Measurements from ENCODE around the gene AURKA. TPM values are rescaled to one million over a fixed set of nuclear protein-coding genes. Genes with fewer than 3 reads are reported as not detected.

The AURKA gene
- total RNA-seq, 1 experiment from 2014 or later, result 92.0 TPM

DNA sequence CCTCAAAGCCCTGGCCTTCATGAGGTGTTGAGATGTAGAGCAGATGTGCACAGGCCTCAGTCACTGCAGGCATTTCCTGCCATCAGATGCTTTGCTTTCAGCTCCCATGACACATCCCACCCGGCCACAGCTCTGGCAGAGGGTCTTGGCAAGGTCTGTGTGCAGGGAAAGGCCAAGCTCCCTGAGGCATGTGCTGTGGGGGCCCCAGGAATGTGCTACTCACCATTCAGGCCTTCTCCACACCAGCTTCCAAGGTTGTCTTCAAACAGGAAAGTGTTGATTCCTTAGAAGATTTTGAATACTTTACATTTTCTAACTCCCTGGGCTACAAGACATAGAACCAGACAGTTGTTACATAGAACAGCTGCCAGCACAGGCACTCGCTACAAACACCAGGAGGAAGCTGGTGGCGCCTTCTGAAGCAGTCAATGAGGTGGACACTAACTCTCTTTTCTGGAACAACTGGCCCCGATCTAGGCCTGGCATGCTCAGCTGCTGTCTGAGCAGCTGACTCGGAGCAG, 47.8 kb upstream of the AURKA start:
- Histone ChIP-seq H3K27me3 (ENCODE audit: insufficient read depth, low read depth) (peaks cover 7% of the 10 kb centered on the region; the same call in 1 of the 2 replicates), H3F3A (ENCODE audit: insufficient read depth, low read depth) (no peaks in the 10 kb centered on the region), H3K36me3 (ENCODE audit: low read depth) (no peaks in the 10 kb centered on the region), H4K20me1 (ENCODE audit: insufficient read depth) (no peaks in the 10 kb centered on the region), H3K9me3 (ENCODE audit: insufficient read depth, low read depth) (no peaks in the 10 kb centered on the region), H3K79me2 (ENCODE audit: low read depth) (no peaks in the 10 kb centered on the region), H2AFZ (no peak overlapping the region), H3K9me2 (ENCODE audit: insufficient read depth) (no peaks in the 10 kb centered on the region), H3K4me2 (no peak overlapping the region), H3K4me3 (no peak overlapping the region), H3K4me1 (replicated peaks; ENCODE audit: insufficient read depth) (no peaks in the 10 kb centered on the region; the same call in 1 of the 2 replicates), H3K27ac (no peak overlapping the region)
- TF ChIP-seq, protein P1, sequence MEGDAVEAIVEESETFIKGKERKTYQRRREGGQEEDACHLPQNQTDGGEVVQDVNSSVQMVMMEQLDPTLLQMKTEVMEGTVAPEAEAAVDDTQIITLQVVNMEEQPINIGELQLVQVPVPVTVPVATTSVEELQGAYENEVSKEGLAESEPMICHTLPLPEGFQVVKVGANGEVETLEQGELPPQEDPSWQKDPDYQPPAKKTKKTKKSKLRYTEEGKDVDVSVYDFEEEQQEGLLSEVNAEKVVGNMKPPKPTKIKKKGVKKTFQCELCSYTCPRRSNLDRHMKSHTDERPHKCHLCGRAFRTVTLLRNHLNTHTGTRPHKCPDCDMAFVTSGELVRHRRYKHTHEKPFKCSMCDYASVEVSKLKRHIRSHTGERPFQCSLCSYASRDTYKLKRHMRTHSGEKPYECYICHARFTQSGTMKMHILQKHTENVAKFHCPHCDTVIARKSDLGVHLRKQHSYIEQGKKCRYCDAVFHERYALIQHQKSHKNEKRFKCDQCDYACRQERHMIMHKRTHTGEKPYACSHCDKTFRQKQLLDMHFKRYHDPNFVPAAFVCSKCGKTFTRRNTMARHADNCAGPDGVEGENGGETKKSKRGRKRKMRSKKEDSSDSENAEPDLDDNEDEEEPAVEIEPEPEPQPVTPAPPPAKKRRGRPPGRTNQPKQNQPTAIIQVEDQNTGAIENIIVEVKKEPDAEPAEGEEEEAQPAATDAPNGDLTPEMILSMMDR (conservative IDR thresholded peaks at IDR 0.05), result no peak
- TF ChIP-seq EZH2 (IDR thresholded peaks at IDR 0.05; ENCODE audit: low read depth), result no peak
- intact Hi-C loops (cut with micrococcal nuclease; ENCODE audit: unreplicated experiment), result no loop called here
- CTCF ChIA-PET, result interaction anchor here (0.6 kb wide), 1 partner anchor 1075 kb away, joined by 5 read pairs; no protein-coding TSS in a partner anchor
- no TSS peak for BruUV-seq (replicated peaks)
- POLR2A ChIA-PET (ENCODE audit: unreplicated experiment), result no interaction called here
- DNase-seq, result peak; percentile 34 to 41

DNA sequence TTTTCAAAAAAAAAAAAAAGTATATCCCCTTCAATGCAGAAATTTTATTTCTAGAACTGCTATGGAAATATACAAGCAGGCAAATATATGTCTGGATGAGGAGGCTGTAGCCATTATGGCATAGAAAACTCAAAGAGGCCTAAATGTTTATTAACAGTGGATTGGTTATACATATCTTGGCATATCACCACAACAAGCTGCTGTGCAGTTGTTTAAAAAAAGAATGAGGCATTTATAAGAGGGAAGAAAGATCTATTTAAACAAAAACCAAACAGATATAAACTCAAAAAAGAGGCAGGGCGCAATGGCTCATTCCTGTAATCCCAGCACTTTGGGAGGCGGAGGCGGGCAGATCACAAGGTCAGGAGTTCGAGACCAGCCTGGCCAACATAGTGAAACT, 46.3 kb upstream of the AURKA start:
- H3K9me3 ChIP-seq (ENCODE audit: insufficient read depth, low read depth), result no peaks in the 10 kb centered on the region
- POLR2A ChIA-PET (ENCODE audit: unreplicated experiment), result no interaction called here
- no peak for TF ChIP-seq EZH2 (IDR thresholded peaks at IDR 0.05; ENCODE audit: low read depth)
- TF ChIP-seq, protein P1 (conservative IDR thresholded peaks at IDR 0.05), result no peak
- H2AFZ ChIP-seq, result no peak overlapping the region
- no peak overlapping the region for H3K4me3 ChIP-seq
- H3K27me3 ChIP-seq (ENCODE audit: insufficient read depth, low read depth), result no peaks in the 10 kb centered on the region
- no peaks in the 10 kb centered on the region; the same call in 1 of the 2 replicates for H3K4me1 ChIP-seq (replicated peaks; ENCODE audit: insufficient read depth)
- H3F3A ChIP-seq (ENCODE audit: insufficient read depth, low read depth), result no peaks in the 10 kb centered on the region
- intact Hi-C loops (cut with micrococcal nuclease; ENCODE audit: unreplicated experiment), result no loop called here
- no peak overlapping the region for H3K27ac ChIP-seq
- no TSS peak for BruUV-seq (replicated peaks)
- no peaks in the 10 kb centered on the region for H3K36me3 ChIP-seq (ENCODE audit: low read depth)
- CTCF ChIA-PET, result no interaction called here
- no peak overlapping the region for H3K4me2 ChIP-seq
- DNase-seq, result no peak
- H3K79me2 ChIP-seq (ENCODE audit: low read depth), result no peaks in the 10 kb centered on the region
- no peaks in the 10 kb centered on the region for H4K20me1 ChIP-seq (ENCODE audit: insufficient read depth)
- H3K9me2 ChIP-seq (ENCODE audit: insufficient read depth), result no peaks in the 10 kb centered on the region

DNA sequence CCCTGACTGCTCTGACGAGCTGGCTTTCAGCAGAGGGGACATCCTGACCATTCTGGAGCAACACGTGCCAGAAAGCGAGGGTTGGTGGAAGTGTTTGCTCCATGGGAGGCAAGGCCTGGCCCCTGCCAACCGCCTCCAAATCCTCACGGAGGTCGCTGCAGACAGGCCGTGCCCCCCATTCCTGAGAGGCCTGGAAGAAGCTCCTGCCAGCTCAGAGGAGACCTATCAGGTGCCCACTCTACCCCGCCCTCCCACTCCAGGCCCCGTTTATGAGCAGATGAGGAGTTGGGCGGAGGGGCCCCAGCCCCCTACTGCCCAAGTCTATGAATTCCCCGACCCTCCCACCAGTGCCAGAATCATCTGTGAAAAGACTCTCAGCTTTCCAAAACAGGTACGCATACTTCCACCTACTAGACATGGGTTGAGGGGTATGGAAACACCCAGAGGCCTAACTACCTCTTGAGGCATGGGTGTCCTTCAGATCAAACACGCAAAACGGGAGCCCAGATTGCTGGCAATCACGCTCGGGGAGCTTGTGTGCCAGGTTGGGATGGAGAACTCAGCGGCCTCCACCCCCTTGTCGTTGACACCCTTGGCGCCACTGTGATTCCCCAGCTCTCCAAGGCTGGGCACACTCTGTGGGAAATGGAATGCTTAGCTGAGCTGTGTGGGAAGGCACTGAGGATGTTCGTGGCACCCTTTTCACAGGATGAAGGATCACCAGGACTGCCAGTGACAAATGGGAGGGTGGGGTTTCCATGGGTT, 45.4 kb upstream of the AURKA start:
- no peak overlapping the region for H3K27ac ChIP-seq
- H4K20me1 ChIP-seq (ENCODE audit: insufficient read depth), result no peaks in the 10 kb centered on the region
- POLR2A ChIA-PET (ENCODE audit: unreplicated experiment), result no interaction called here
- BruUV-seq (replicated peaks), result no TSS peak
- intact Hi-C loops (cut with micrococcal nuclease; ENCODE audit: unreplicated experiment), result no loop called here
- DNase-seq, result no peak
- no peak overlapping the region for H3K4me2 ChIP-seq
- H3K4me1 ChIP-seq (replicated peaks; ENCODE audit: insufficient read depth), result no peaks in the 10 kb centered on the region; the same call in 1 of the 2 replicates
- TF ChIP-seq, protein P1 (conservative IDR thresholded peaks at IDR 0.05), result no peak
- TF ChIP-seq EZH2 (IDR thresholded peaks at IDR 0.05; ENCODE audit: low read depth), result no peak
- CTCF ChIA-PET, result no interaction called here
- H3K36me3 ChIP-seq (ENCODE audit: low read depth), result no peaks in the 10 kb centered on the region
- H3K79me2 ChIP-seq (ENCODE audit: low read depth), result no peaks in the 10 kb centered on the region
- H3K9me3 ChIP-seq (ENCODE audit: insufficient read depth, low read depth), result no peaks in the 10 kb centered on the region
- H3F3A ChIP-seq (ENCODE audit: insufficient read depth, low read depth), result no peaks in the 10 kb centered on the region
- H2AFZ ChIP-seq, result no peak overlapping the region
- H3K9me2 ChIP-seq (ENCODE audit: insufficient read depth), result no peaks in the 10 kb centered on the region
- no peaks in the 10 kb centered on the region for H3K27me3 ChIP-seq (ENCODE audit: insufficient read depth, low read depth)
- H3K4me3 ChIP-seq, result no peak overlapping the region
